Endothelial cell of umbilical vein (primary cell): ENCODE results near the gene VSIG4. TPM values are rescaled to one million over a fixed set of nuclear protein-coding genes. Genes with fewer than 3 reads are reported as not detected.
A peak's percentile ranks its signal among the peaks of the same experiment; 100 is the strongest.

Source experiments
- BruUV-seq: library from RNA; stranded (reverse); fragments of 400-500 nt; replicated peaks from 2 replicates; lab custom pipeline; 2021; lab: Mats Ljungman, UMichigan
- CTCF ChIA-PET: fragments of 300-600, 350-600 bp; sonication (Branson Sonifier 250); formaldehyde crosslinking; loops from one replicate; lab custom pipeline; 2021; ENCODE audit warnings: antibody characterized with exemption, inconsistent platforms; lab: Charles Lee
- POLR2A ChIA-PET: fragments of 300-600, 350-600 bp; sonication (Branson Sonifier 250); formaldehyde crosslinking; loops from one replicate; lab custom pipeline; 2021; ENCODE audit warnings: antibody characterized with exemption, inconsistent platforms; lab: Charles Lee
- DNase-seq: peaks from one replicate; pipeline ENCODE4 v3.0.0-alpha.2; 2011; ENCODE audit warnings: low read depth, low spot score
- FAIRE-seq: peaks from 2 replicates; lab custom pipeline; 2011; peaks lifted over from hg19 to GRCh38; lab: Jason Lieb, UNC
- H2AFZ ChIP-seq: 2 replicates; pipeline ENCODE4 v1.6.0; 2012; ENCODE audit warnings: low read depth, low read length, control low read depth, inconsistent platforms
- H3K27ac ChIP-seq: 2 replicates; pipeline ENCODE4 v1.5.1; 2011; ENCODE audit warnings: low read depth, mild to moderate bottlenecking, control low read depth, low read length, moderate library complexity; ENCODE audit not compliant: insufficient read depth
- H3K27me3 ChIP-seq, 2 experiments: 2 replicates each; pipeline versions ENCODE4 v1.6.0 to v1.6.1; 2011; ENCODE audit warnings: low read length in 2 of 2, mixed read lengths in 1 of 2; ENCODE audit not compliant: control insufficient read depth in 2 of 2, insufficient read depth in 2 of 2
- H3K36me3 ChIP-seq, 2 experiments: 2 replicates in 1 of 2; 3 replicates in 1 of 2; pipeline ENCODE4 v1.5.1; 2011; ENCODE audit warnings: low read length in 2 of 2, mild to moderate bottlenecking in 1 of 2, moderate library complexity in 1 of 2; ENCODE audit not compliant: control insufficient read depth in 2 of 2, insufficient read depth in 2 of 2; ENCODE audit errors: extremely low read depth in 1 of 2
- H3K4me1 ChIP-seq: 3 replicates; pipeline ENCODE4 v1.5.1; 2011; ENCODE audit warnings: mild to moderate bottlenecking, low read length; ENCODE audit not compliant: control insufficient read depth, insufficient read depth; ENCODE audit errors: extremely low read depth
- H3K4me2 ChIP-seq: 2 replicates; pipeline ENCODE4 v1.6.1; 2011; ENCODE audit warnings: low read length, control low read depth, mixed read lengths; ENCODE audit not compliant: insufficient read depth
- H3K4me3 ChIP-seq, 3 experiments: fragments of 200-600 bp in 1 of 3; sonication (generic), shearing (Covaris generic) in 1 of 3; replicated peaks in 1 of 3; 2 replicates each; pipeline ENCODE4 v1.5.1; 2011 to 2016; ENCODE audit warnings: control low read depth in 3 of 3, low read length in 3 of 3, mild to moderate bottlenecking in 2 of 3, inconsistent platforms in 1 of 3, low read depth in 1 of 3, moderate library complexity in 1 of 3; ENCODE audit not compliant: insufficient read depth in 1 of 3
- H3K79me2 ChIP-seq: 2 replicates; pipeline ENCODE4 v1.6.0; 2012; ENCODE audit warnings: low read length, inconsistent platforms; ENCODE audit not compliant: control insufficient read depth, insufficient read depth
- H3K9ac ChIP-seq: replicated peaks from 2 replicates; pipeline ENCODE3; 2011; ENCODE audit warnings: low read length, control low read depth; ENCODE audit not compliant: insufficient read depth; ENCODE audit errors: extremely low read depth
- H3K9me1 ChIP-seq: replicated peaks from 3 replicates; pipeline ENCODE4 v1.6.0; 2011; ENCODE audit warnings: mild to moderate bottlenecking, low read length; ENCODE audit not compliant: control insufficient read depth, insufficient read depth; ENCODE audit errors: extremely low read depth
- H3K9me3 ChIP-seq: replicated peaks from 2 replicates; pipeline ENCODE4 v1.5.1; 2012; ENCODE audit warnings: low read length, inconsistent platforms; ENCODE audit not compliant: control insufficient read depth, insufficient read depth
- H4K20me1 ChIP-seq: replicated peaks from 2 replicates; pipeline ENCODE3; 2011; ENCODE audit warnings: mild to moderate bottlenecking, low read length; ENCODE audit not compliant: control insufficient read depth, insufficient read depth; ENCODE audit errors: extremely low read depth
- EZH2 ChIP-seq: IDR thresholded peaks from 2 replicates; pipeline ENCODE4 v1.6.1; 2012; ENCODE audit warnings: borderline replicate concordance, low read depth, mild to moderate bottlenecking, moderate library complexity, low read length, inconsistent platforms; ENCODE audit not compliant: severe bottlenecking
- FOS ChIP-seq: IDR thresholded peaks from 2 replicates; pipeline ENCODE4 v1.6.1; 2011; ENCODE audit warnings: mild to moderate bottlenecking, low read length, moderate library complexity, borderline replicate concordance; ENCODE audit not compliant: insufficient read depth
- GATA2 ChIP-seq: IDR thresholded peaks from 2 replicates; pipeline ENCODE4 v1.7.0; 2011; ENCODE audit warnings: low read depth, mild to moderate bottlenecking, moderate library complexity, mixed read lengths, low read length; ENCODE audit not compliant: insufficient read length, insufficient read depth
- JUN ChIP-seq: IDR thresholded peaks from 2 replicates; pipeline ENCODE4 v1.6.1; 2011; ENCODE audit warnings: borderline replicate concordance, low read depth; ENCODE audit not compliant: insufficient read length, insufficient read depth
- MAX ChIP-seq: IDR thresholded peaks from 2 replicates; pipeline ENCODE4 v1.6.1; 2011; ENCODE audit not compliant: insufficient read depth, insufficient read length
- MYC ChIP-seq: IDR thresholded peaks from one replicate; pipeline ENCODE4 v1.6.1; 2011; ENCODE audit warnings: mild to moderate bottlenecking, low read depth, low read length
- POLR2A ChIP-seq: IDR thresholded peaks from 2 replicates; pipeline ENCODE4 v1.6.1; 2012; ENCODE audit warnings: low read depth, mild to moderate bottlenecking, control low read depth, low read length
- POLR2AphosphoS5 ChIP-seq: IDR thresholded peaks from 2 replicates; pipeline ENCODE4 v1.6.1; 2012; ENCODE audit warnings: low read depth, mild to moderate bottlenecking, control low read depth, low read length, moderate library complexity; ENCODE audit not compliant: insufficient read depth
- dilution Hi-C: fragments of 300-500 bp; cut with MboI; formaldehyde crosslinking; loops from one replicate; pipeline ENCODE4 v1.15.0; 2019; ENCODE audit warnings: low sequenced_read_pairs; ENCODE audit not compliant: extremely low pct_ligation_motif_present
- intact Hi-C: fragments of 100-400 bp; cut with micrococcal nuclease; formaldehyde crosslinking; loops from one replicate; pipeline ENCODE4 v1.10.0; 2022
- polyA plus RNA-seq, 4 experiments: library from polyadenylated mRNA; depleted of rRNA in 3 of 4; stranded (reverse) in 3 of 4; unstranded in 1 of 4; fragments of >200 nt; gene quantifications; 2 replicates each; pipeline versions ENCODE4 v1.2.1 to v1.2.3, GENCODE V29; 2011 to 2012; ENCODE audit warnings: missing spikeins in 1 of 4
- total RNA-seq: library from RNA; stranded (reverse); gene quantifications from 2 replicates; pipeline ENCODE4 v1.2.3, GENCODE V29; 2021
- TF ChIP-seq, protein P1 (sequence below), 2 donors: IDR thresholded peaks; 1 replicate in 1 of 2; 2 replicates in 1 of 2; pipeline ENCODE4 v1.5.1; 2011; ENCODE audit warnings: low read length in 2 of 2, mild to moderate bottlenecking in 2 of 2, moderate library complexity in 2 of 2, control low read depth in 1 of 2, inconsistent platforms in 1 of 2, low read depth in 1 of 2; ENCODE audit not compliant: insufficient read depth in 1 of 2; ENCODE audit errors: extremely low read depth in 1 of 2

VSIG4 gene
- total and polyA plus RNA-seq, 2 donors (not counting 3 experiments of a cell fraction or from before 2014, with no cell fraction given) = not detected

DNA sequence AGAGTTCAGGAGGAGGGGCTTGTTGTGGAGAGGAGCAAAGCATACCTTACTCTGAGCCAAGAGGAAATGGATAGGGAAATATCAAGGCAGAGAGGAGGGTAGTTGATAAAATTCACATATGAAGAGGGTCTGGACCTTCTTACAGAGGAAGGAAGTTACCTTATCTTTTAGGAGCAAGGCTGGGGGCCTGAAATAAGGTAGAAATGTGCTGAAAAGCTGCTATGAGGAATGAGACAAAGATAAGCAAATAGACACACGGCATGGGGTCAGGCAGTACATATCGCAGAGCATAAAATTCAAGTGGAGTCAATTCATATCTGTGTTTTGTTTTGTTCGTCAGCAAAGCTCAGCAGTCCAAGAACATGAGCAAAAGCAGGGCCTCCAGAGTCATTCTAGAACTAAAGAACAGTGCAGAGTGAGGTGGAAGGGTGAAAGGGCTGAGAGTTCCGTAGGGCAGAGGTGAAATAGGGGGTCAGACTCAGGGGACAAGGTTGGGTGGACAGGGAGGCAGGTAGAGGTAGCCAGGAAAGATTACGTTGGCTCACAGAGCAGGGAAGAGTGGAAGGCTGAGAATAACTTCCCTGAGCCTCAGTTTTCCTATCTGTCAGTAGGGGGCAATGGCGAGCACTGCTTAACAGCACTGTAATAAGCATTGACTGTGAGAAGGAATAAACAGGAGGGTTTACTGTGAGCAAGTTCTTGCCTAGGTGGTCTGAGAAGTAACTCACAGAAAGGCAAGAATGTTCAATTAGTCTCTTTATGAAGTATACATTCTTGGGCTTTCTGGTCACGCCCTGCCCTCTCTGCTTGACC, 9.2 kb downstream of the VSIG4 start:
- ChIA-PET CTCF (interaction anchor here (1.4 kb wide), 1 partner anchor 13 kb away, joined by 5 read pairs; no protein-coding TSS in a partner anchor), POLR2A (no interaction called here)
- no peaks in the 10 kb centered on the region for H4K20me1 ChIP-seq
- H3K9me1 ChIP-seq = no peaks in the 10 kb centered on the region
- no peak for FAIRE-seq
- no peak overlapping the region for H2AFZ ChIP-seq
- H3K4me3 ChIP-seq = no peak overlapping the region
- dilution Hi-C loops = no loop called here
- no peak for TF ChIP-seq GATA2
- TF ChIP-seq FOS = no peak
- no peak for TF ChIP-seq MYC
- TF ChIP-seq POLR2A = no peak
- TF ChIP-seq, protein P1, sequence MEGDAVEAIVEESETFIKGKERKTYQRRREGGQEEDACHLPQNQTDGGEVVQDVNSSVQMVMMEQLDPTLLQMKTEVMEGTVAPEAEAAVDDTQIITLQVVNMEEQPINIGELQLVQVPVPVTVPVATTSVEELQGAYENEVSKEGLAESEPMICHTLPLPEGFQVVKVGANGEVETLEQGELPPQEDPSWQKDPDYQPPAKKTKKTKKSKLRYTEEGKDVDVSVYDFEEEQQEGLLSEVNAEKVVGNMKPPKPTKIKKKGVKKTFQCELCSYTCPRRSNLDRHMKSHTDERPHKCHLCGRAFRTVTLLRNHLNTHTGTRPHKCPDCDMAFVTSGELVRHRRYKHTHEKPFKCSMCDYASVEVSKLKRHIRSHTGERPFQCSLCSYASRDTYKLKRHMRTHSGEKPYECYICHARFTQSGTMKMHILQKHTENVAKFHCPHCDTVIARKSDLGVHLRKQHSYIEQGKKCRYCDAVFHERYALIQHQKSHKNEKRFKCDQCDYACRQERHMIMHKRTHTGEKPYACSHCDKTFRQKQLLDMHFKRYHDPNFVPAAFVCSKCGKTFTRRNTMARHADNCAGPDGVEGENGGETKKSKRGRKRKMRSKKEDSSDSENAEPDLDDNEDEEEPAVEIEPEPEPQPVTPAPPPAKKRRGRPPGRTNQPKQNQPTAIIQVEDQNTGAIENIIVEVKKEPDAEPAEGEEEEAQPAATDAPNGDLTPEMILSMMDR (IDR thresholded peaks at IDR 0.05; ENCODE audit: extremely low read depth in 1 of 2, insufficient read depth in 1 of 2, low read depth in 1 of 2, low read length in 2 of 2) = peak; percentile 31 to 57
- no peak for TF ChIP-seq JUN
- no peak for TF ChIP-seq POLR2AphosphoS5
- no peak for TF ChIP-seq EZH2
- no peak for TF ChIP-seq MAX
- H3K9ac ChIP-seq = no peak overlapping the region
- no peaks in the 10 kb centered on the region for H3K79me2 ChIP-seq
- no peaks in the 10 kb centered on the region for H3K4me1 ChIP-seq
- no peaks in the 10 kb centered on the region for H3K9me3 ChIP-seq
- BruUV-seq = no TSS peak
- H3K36me3 ChIP-seq = no peaks in the 10 kb centered on the region
- no peak overlapping the region for H3K27ac ChIP-seq
- H3K4me2 ChIP-seq = no peak overlapping the region
- intact Hi-C loops = no loop called here
- peak; percentile 1 for DNase-seq
- no peaks in the 10 kb centered on the region for H3K27me3 ChIP-seq
